Cerebellar cortex (tissue), 1 donor: ENCODE measurements around the gene KLK7.
A peak's percentile ranks its signal among the peaks of the same experiment; 100 is the strongest.

Experiments
- DNase-seq: peaks from one replicate; pipeline ENCODE4 v3.0.0-alpha.2; 2015; ENCODE audit warnings: low spot score

KLK7 gene

GRCh38 chr19:50983625-50984292 lies at the start of gene KLK7:
KLK7 (minus strand) TSS chr19:50983917; CDS start chr19:50982399, 1,518 bp downstream.
- no peak for DNase-seq

- no peak for DNase-seq
These were observed 48.1 kb upstream of the KLK7 start for GRCh38 chr19:51031880-51032225.

GRCh38 chr19:51031220-51031879 lies 47.6 kb upstream of the KLK7 start:
- no peak for DNase-seq

GRCh38 chr19:51030631-51031030 lies 46.9 kb upstream of the KLK7 start:
- DNase-seq = no peak

- DNase-seq = peak; percentile 3
These were observed 46.0 kb upstream of the KLK7 start for GRCh38 chr19:51029718-51030117.

GRCh38 chr19:51027873-51028272 lies 44.2 kb upstream of the KLK7 start:
- no peak for DNase-seq

- DNase-seq = no peak
These were observed 43.5 kb upstream of the KLK7 start for GRCh38 chr19:51027126-51027806.

GRCh38 chr19:51026554-51026831 lies 42.8 kb upstream of the KLK7 start, which contains the start of gene KLK11:
KLK11 (minus strand) TSS chr19:51026616; CDS start chr19:51025631, 985 bp downstream.
- no peak for DNase-seq

- no peak for DNase-seq
These were observed 42.3 kb upstream of the KLK7 start for GRCh38 chr19:51025809-51026553.

- no peak for DNase-seq
These were observed 41.7 kb upstream of the KLK7 start for GRCh38 chr19:51025401-51025800.

- no peak for DNase-seq
These were observed 41.2 kb upstream of the KLK7 start for GRCh38 chr19:51024924-51025323.

- no peak for DNase-seq
These were observed 40.2 kb upstream of the KLK7 start for GRCh38 chr19:51023946-51024345.

GRCh38 chr19:51022526-51022925 lies 38.8 kb upstream of the KLK7 start:
- no peak for DNase-seq

GRCh38 chr19:51020988-51021651 lies 37.4 kb upstream of the KLK7 start:
- peak; percentile 75 for DNase-seq

GRCh38 chr19:51019544-51019925 lies 35.8 kb upstream of the KLK7 start, which contains the start of gene KLK10:
KLK10 (minus strand) TSS chr19:51019709; CDS start chr19:51019130, 579 bp downstream.
- DNase-seq = no peak

GRCh38 chr19:51018745-51019543 lies 35.2 kb upstream of the KLK7 start:
- DNase-seq = peak; percentile 11

GRCh38 chr19:51016798-51017683 lies 33.3 kb upstream of the KLK7 start:
- peak; percentile 70 for DNase-seq

- DNase-seq = no peak
These were observed 32.1 kb upstream of the KLK7 start for GRCh38 chr19:51015691-51016267.

- DNase-seq = no peak
These were observed 30.5 kb upstream of the KLK7 start for GRCh38 chr19:51014242-51014641.

- no peak for DNase-seq
These were observed 29.0 kb upstream of the KLK7 start for GRCh38 chr19:51012661-51013190.
